Measurements from ENCODE around the gene IPCEF1. TPM values are rescaled to one million over a fixed set of nuclear protein-coding genes. Genes with fewer than 3 reads are reported as not detected.

IPCEF1 gene
- polyA plus RNA-seq, 1 donor, result 2.0 TPM

GRCh38 chr6:154292066-154292465, 64.5 kb downstream of the IPCEF1 start:
- DNase-seq, result no peak

DNA sequence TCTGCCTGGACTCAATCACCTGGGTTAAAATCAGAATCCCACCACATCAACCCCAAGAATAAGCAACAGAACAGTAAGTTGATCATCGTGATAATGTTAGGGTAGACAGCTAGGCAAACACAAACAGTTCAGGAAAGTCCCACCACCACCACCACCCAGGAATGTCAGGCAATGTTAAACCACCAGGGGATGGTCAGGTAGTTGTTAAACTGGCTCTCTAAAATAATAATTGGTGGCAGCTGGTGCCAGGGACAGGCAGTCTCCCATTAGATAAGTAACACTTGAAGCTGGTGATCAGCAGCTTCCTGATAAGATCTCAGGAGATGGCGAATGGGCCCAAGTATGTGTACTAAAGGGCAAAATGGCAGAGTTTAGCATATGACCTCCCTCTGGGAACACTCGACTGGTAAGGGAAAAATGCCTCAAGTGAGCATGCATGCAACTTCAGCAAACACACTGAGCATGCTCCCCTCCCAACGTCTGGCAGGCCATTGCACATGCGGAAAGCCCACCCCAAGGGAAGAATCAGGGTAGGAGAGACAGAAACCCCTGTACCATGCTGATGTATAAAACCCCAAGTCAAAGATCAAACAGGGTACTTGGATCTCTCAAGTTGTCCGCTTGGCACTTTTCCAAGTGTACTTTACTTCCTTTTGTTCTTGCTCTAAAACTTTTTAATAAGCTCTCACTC, 66.6 kb downstream of the IPCEF1 start:
- no peak for DNase-seq

GRCh38 chr6:154285826-154286225, 70.8 kb downstream of the IPCEF1 start:
- DNase-seq, result no peak

DNA sequence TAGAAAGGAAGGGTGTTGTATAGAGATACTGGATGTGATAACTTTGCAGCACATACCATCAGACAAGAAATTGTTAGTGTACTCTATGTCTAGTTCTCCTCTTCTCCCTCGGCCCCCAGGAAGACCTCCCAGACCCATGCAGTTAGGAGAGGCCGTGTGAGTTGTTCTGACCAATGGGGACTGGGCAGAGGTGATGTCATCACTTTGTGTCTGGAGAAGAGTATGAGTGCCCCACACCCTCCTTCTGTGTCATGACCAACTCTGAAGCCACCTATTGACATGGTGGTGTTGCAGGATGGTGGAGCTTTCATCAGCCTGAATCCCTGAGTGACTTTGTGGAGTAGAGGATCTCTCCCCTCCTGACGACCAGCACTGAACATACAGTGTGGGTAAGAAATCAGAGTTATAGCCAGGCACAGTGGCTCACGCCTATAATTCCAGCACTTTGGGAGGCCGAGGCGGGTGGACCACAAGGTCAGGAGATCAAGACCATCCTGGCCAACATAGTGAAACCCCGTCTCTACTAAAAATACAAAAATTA, 72.2 kb downstream of the IPCEF1 start:
- DNase-seq, result no peak

DNA sequence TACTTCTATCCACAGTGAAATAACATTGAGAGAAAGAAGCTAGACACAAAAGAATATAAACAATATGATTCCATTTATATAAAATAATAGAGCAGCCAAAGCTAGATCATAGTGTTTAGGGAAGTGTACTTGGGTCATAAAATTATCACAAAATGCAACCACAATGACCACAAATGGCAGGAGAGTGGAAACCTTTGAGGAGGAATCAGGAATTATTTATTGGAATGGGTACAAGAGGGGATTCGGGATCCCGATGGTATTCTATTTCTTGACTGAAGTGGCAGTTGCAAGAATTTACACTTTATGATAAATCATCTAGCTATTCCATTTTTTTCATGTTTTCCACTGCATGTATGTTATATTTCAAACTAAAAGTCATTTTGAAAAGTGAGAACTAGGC, 76.1 kb downstream of the IPCEF1 start:
- DNase-seq, result no peak

GRCh38 chr6:154277629-154278017, 79.0 kb downstream of the IPCEF1 start:
- DNase-seq, result no peak

DNA sequence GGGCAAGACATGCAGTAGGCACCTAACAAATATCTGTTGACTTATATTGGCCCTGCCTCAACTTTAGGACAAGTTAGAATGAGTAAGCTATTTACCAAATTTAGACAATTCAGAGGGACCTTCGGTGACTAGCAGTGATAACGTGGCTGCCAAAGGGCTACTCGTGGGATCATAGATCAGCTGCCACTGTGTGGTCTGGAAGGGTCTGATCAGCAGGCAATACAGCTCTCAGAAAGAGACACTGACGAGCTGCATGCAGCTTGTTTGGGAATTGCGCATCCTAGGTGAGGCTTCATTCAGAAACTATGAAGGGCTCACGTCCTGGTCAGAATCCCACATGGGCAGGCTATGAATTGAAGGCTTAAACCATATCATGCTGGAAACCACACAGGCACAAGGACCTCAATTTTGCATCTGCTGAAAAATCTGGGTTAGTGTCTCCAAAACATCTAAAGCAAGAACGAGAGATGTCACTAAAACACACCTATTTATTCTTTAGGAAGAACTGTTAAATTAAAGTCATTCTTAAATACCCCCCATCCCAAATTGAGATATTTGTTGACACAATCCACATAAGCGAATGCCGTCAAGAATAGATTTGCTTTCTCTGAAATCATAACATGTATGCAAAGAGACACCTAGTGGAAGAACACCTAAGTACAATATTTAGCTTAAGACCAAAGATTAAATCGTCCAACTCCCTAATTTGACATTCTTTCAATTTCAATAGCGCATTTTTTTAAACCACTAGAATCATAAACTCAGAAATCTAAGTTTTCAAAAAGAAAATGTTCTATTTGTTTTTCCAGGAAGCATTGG, 79.6 kb downstream of the IPCEF1 start:
- DNase-seq, result no peak

GRCh38 chr6:154274168-154274567, 82.4 kb downstream of the IPCEF1 start:
- DNase-seq, result no peak

GRCh38 chr6:154268486-154268885, 88.1 kb downstream of the IPCEF1 start:
- DNase-seq, result no peak

- no peak for DNase-seq
Observed at GRCh38 chr6:154267508-154268106, 89.0 kb downstream of the IPCEF1 start.

GRCh38 chr6:154266560-154267099, 90.0 kb downstream of the IPCEF1 start:
- no peak for DNase-seq

DNA sequence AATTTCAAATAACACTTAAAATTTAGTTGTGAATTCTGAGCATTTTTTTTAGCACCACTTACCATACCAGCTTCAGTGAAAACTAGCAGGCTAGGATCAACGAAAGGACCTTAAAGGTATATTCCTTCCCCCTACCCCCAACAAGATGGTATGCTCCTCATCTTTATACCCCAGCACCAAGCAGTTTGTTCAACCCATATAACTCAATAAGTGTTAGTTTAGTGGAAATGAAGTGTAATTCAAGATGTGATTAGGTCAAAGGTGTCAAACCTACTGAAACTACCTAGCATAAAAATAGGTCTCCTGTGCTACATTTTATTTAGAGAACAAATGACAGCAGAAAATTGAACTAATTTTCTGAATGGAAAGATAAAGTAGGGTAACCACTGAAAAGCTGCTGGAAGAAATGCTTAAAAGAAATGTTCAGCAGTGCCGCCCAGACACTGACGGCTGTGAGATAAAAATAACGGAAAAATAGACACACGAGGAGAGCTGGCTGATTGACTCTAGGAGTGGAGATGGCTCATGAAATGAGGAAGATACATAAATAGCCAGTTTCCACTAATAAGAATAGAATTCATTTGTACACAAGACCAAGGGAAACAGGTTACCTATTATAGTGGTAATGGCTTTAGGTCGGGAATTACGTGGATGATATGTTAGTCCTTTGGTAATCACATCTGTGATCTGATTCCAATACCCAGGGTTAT, 94.8 kb downstream of the IPCEF1 start:
- peak; percentile 19 for DNase-seq

- no peak for DNase-seq
Observed at GRCh38 chr6:154258064-154258757, 98.4 kb downstream of the IPCEF1 start.

- peak; percentile 10 for DNase-seq
Observed at GRCh38 chr6:154257067-154257466, 99.5 kb downstream of the IPCEF1 start.

DNA sequence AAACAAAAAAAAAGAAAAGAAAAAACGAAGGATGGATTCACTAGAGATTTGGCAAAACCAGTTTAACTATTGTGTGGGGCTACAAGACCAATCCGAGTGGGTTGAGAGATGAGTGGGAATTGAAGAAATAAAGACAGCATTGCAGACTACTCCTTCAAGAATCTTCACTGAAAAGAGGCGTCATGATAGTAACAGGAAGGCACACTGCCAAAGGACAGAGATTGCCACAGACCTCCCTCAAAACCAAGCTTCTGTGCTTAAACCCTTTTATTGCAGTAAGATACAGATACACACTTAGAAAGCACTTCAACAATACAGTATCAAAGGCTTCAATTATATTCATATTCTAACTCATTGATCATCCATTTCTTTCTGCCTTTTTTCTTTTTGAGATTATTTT, 103.9 kb downstream of the IPCEF1 start:
- no peak for DNase-seq

GRCh38 chr6:154251116-154251515, 105.5 kb downstream of the IPCEF1 start:
- no peak for DNase-seq

DNA sequence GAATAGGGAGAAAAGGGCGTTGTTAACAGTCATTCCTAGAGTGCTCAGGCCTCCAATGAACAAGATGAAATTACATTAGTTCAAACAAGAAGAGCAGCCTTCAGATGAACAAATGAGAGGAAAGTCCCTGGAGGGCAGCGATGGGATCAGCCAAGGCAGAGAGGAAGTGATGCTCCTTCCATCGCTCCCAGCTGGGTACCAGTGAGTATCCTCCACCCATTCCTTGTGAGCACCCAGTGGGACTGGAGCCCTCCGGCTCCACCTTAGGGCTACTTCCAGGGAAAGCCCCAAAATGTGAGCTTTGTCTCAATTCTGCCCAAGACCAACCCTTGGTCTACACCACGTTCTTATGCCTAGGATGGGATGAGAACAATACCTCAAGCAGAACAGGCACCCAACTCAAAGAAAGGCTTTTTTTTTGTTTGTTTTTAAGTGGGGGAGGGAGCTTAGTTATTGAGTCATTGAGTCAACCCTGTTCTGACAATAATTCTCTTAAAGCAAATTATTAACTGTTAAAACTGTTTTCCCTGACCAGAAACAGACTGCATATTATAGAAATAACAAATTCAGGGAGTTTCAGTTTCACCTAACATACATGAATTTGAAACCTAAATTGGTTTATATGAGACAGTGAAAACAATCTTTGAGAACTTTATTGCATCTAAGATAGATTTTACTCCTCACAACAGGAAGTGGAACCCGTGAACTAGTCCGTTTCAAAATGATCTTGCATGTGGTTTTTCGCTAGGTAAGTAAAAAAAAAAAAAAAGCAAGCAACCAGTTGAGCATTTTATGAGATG, 106.9 kb downstream of the IPCEF1 start:
- no peak for DNase-seq

DNA sequence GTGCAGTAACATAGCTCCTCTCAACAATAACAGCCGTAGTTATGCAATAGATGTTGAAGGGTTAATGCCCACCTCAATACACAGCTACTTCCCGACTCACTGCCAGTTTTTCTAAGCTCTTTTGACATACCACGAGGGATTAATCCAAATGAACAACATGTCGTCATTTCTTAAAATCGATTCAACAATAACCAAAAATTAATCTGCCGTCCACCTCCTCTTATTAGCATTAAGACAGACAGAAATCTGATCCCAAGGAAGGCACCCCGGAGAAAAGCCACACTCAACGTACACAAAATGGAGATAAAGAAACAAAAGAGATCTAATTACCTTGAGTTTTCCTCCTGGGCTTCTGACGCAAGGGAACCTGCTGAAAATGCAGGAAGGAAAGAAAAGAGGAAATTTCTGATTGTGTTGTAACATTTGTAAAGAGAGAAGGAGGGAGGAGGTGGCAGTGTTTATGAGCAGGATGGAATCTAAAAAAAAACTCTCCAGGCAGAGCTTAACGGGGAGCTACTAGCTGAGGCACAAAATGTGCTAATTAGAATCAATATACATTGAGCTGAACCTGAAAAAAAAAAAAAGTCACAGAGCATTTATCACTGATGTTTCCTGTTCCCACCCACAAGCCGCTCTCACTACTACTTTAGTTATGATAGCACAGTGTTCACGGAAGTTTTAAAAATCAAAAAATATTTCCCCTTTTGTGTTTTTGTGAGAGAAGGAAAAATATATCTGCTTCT, 109.3 kb downstream of the IPCEF1 start:
- DNase-seq, result no peak

GRCh38 chr6:154246723-154247118, 109.9 kb downstream of the IPCEF1 start:
- DNase-seq, result no peak

GRCh38 chr6:154245506-154245905, 111.1 kb downstream of the IPCEF1 start:
- DNase-seq, result no peak

Data from hindlimb muscle (tissue), 1 donor.